Prostate gland (tissue), 2 donors: ENCODE results near the gene CUL4A. TPM values are rescaled to one million over a fixed set of nuclear protein-coding genes. Genes with fewer than 3 reads are reported as not detected.
"Not testable (repeated sequence)": the region's sequence is repeated elsewhere in the genome, so short reads cannot be mapped to it uniquely, and the experiment has no call there.

Source experiments
- DNase-seq: peaks from one replicate; pipeline ENCODE4 v3.0.0-alpha.2; 2019; ENCODE audit warnings: low spot score
- H3K27ac ChIP-seq, 2 donors: fragments of 200-600 bp; sonication (generic); 2 replicates each; pipeline ENCODE4 v1.5.1; 2017 to 2019
- H3K27me3 ChIP-seq: fragments of 200-600 bp; sonication (generic); replicated peaks from 2 replicates; pipeline ENCODE4 v1.5.1; 2019; ENCODE audit not compliant: insufficient read depth
- H3K36me3 ChIP-seq, 2 donors: fragments of 200-600 bp; sonication (generic); 1 replicate in 1 of 2; 2 replicates in 1 of 2; pipeline versions ENCODE4 v1.5.1 to v1.8.1; 2017 to 2019
- H3K4me1 ChIP-seq: fragments of 200-600 bp; sonication (generic); replicated peaks from 2 replicates; pipeline ENCODE4 v1.5.1; 2019
- H3K4me3 ChIP-seq, 2 donors: fragments of 200-600 bp; sonication (generic); 2 replicates each; pipeline ENCODE4 v1.5.1; 2017 to 2019
- H3K9me3 ChIP-seq: fragments of 200-600 bp; sonication (generic); 2 replicates; pipeline ENCODE4 v1.5.1; 2017
- POLR2A ChIP-seq: fragments of 450-650 bp; IDR thresholded peaks from one replicate; pipeline ENCODE4 v1.6.1; 2016; ENCODE audit warnings: antibody characterized with exemption, mild to moderate bottlenecking
- POLR2AphosphoS5 ChIP-seq: sonication (generic); formaldehyde crosslinking; IDR thresholded peaks from one replicate; pipeline ENCODE4 v1.6.1; 2017; ENCODE audit warnings: antibody characterized with exemption
- WGBS: methylation state at CpG from one replicate; pipeline ENCODE4 v1.1.5; 2018; 5-methylcytosine and 5-hydroxymethylcytosine counted together
- intact Hi-C: fragments of 100-400 bp; cut with DNase I; formaldehyde crosslinking; loops from one replicate; pipeline ENCODE4 v1.14.2; 2022
- total RNA-seq, 2 donors: library from RNA; depleted of rRNA; stranded (reverse); fragments of >200 nt; gene quantifications; one replicate each; pipeline ENCODE4 v1.1.0, GENCODE V29; 2016
- TF ChIP-seq, protein P1 (sequence below), 4 experiments: fragments of 200-600 bp in 2 of 4; fragments of 450-650 bp in 2 of 4; sonication (generic) in 2 of 4; IDR thresholded peaks; 1 replicate in 3 of 4; 2 replicates in 1 of 4; pipeline ENCODE4 v1.5.1; 2016 to 2019; ENCODE audit warnings: antibody characterized with exemption in 4 of 4, mild to moderate bottlenecking in 2 of 4, moderate library complexity in 2 of 4

The CUL4A gene
- total RNA-seq, 2 donors from 2014 or later: 103 to 185 TPM

GRCh38 chr13:113302986-113303385, 93.6 kb downstream of the CUL4A start:
- no peak for DNase-seq
- Histone ChIP-seq H3K27me3 (no peaks in the 10 kb centered on the region), H3K4me3 (no peak overlapping the region), H3K27ac (no peak overlapping the region), H3K36me3 (no peaks in the 10 kb centered on the region), H3K9me3 (no peaks in the 10 kb centered on the region), H3K4me1 (no peaks in the 10 kb centered on the region)
- intact Hi-C loops: no loop called here
- WGBS: 64% methylated on average over 7 of the region's 7 CpGs
- no peak for TF ChIP-seq POLR2AphosphoS5
- TF ChIP-seq, protein P1, sequence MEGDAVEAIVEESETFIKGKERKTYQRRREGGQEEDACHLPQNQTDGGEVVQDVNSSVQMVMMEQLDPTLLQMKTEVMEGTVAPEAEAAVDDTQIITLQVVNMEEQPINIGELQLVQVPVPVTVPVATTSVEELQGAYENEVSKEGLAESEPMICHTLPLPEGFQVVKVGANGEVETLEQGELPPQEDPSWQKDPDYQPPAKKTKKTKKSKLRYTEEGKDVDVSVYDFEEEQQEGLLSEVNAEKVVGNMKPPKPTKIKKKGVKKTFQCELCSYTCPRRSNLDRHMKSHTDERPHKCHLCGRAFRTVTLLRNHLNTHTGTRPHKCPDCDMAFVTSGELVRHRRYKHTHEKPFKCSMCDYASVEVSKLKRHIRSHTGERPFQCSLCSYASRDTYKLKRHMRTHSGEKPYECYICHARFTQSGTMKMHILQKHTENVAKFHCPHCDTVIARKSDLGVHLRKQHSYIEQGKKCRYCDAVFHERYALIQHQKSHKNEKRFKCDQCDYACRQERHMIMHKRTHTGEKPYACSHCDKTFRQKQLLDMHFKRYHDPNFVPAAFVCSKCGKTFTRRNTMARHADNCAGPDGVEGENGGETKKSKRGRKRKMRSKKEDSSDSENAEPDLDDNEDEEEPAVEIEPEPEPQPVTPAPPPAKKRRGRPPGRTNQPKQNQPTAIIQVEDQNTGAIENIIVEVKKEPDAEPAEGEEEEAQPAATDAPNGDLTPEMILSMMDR (IDR thresholded peaks at IDR 0.05): no peak
- TF ChIP-seq POLR2A: no peak

DNA sequence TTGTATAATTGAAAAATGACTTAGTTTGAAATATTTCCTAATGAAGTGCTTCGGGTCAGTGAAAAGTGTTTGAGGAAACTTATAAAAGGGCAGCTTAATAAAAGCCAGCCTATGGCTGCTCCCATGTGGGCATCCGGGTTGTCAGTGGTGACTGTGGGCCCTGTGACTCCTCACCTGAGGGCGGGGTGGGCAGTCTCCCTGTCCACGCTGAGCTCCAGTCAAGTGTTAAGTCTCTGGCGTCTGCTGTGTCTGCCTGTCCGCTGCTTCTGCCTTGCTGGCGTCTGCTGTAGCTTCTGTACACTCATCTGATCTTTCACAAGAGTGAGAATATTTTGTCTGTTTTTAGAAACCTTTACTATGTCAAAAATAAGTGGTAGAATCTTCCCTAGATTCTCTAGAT, 94.7 kb downstream of the CUL4A start:
- H3K4me3 ChIP-seq: no peak overlapping the region
- H3K27me3 ChIP-seq: no peaks in the 10 kb centered on the region
- no peaks in the 10 kb centered on the region for H3K4me1 ChIP-seq
- WGBS: 81% methylated on average over 7 of the region's 7 CpGs
- intact Hi-C loops: no loop called here
- H3K36me3 ChIP-seq: no peaks in the 10 kb centered on the region
- no peak for DNase-seq
- TF ChIP-seq POLR2A (no peak), POLR2AphosphoS5 (no peak)
- TF ChIP-seq, protein P1 (IDR thresholded peaks at IDR 0.05): no peak
- H3K9me3 ChIP-seq: no peaks in the 10 kb centered on the region
- H3K27ac ChIP-seq: no peak overlapping the region

GRCh38 chr13:113305208-113305607, 95.8 kb downstream of the CUL4A start:
- no peaks in the 10 kb centered on the region for H3K36me3 ChIP-seq
- H3K4me3 ChIP-seq: no peak overlapping the region
- intact Hi-C loops: no loop called here
- H3K4me1 ChIP-seq: no peaks in the 10 kb centered on the region
- H3K9me3 ChIP-seq: no peaks in the 10 kb centered on the region
- H3K27me3 ChIP-seq: no peaks in the 10 kb centered on the region
- H3K27ac ChIP-seq: no peak overlapping the region
- WGBS: 36% methylated on average over 7 of the region's 7 CpGs
- no peak for TF ChIP-seq POLR2A
- TF ChIP-seq, protein P1 (IDR thresholded peaks at IDR 0.05): no peak
- TF ChIP-seq POLR2AphosphoS5: peak; percentile 54
- peak; percentile 48 for DNase-seq

DNA sequence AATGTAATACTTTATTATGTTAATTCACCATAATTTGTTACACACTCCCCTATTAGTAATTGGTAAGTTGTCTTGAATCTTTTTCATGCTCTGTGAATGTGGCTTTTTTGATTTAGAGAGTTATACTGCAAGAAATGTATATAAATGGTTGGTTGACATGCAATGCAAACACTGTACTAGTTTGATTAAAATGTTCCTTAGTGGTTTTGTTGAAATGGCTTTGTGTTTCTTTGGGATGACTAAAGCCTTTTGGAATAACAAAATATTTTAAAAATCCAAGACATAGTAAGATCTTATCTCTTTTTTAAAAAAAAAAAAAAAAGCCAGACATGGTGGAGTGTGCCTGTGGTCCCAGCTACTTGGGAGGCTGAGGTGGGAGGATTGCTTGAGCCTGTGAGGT, 98.1 kb downstream of the CUL4A start:
- no peak overlapping the region for H3K4me3 ChIP-seq
- H3K9me3 ChIP-seq: no peaks in the 10 kb centered on the region
- H3K4me1 ChIP-seq: no peaks in the 10 kb centered on the region
- H3K36me3 ChIP-seq: peaks cover 0 to 11% of the 10 kb centered on the region in 2 donors
- no peak for DNase-seq
- H3K27ac ChIP-seq: no peak overlapping the region
- TF ChIP-seq POLR2AphosphoS5 (no peak), POLR2A (no peak)
- TF ChIP-seq, protein P1 (IDR thresholded peaks at IDR 0.05): no peak
- intact Hi-C loops: no loop called here
- no peaks in the 10 kb centered on the region for H3K27me3 ChIP-seq

DNA sequence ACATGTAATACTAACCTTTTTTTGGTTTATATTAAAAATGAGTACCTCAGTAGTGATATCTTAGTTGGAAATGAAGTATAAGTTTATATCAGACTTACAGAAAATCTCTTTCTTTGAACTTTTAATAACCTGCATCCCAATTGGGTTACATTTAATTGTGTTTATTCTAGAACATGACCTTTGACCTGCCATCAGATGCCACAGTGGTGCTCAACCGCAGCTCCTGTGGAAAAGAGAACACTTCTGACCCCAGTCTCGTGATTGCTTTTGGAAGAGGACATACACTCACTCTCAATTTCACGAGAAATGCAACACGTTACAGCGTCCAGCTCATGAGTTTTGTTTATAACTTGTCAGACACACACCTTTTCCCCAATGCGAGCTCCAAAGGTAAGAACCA, 100.1 kb downstream of the CUL4A start:
- Histone ChIP-seq H3K27me3 (no peaks in the 10 kb centered on the region), H3K9me3 (no peaks in the 10 kb centered on the region), H3K4me1 (no peaks in the 10 kb centered on the region), H3K36me3 (peaks cover 0 to 11% of the 10 kb centered on the region in 2 donors), H3K4me3 (no peak overlapping the region), H3K27ac (no peak overlapping the region)
- no peak for DNase-seq
- intact Hi-C loops: no loop called here
- WGBS: 85% methylated on average over 6 of the region's 6 CpGs
- TF ChIP-seq POLR2A (no peak), POLR2AphosphoS5 (no peak)
- TF ChIP-seq, protein P1 (IDR thresholded peaks at IDR 0.05): no peak

DNA sequence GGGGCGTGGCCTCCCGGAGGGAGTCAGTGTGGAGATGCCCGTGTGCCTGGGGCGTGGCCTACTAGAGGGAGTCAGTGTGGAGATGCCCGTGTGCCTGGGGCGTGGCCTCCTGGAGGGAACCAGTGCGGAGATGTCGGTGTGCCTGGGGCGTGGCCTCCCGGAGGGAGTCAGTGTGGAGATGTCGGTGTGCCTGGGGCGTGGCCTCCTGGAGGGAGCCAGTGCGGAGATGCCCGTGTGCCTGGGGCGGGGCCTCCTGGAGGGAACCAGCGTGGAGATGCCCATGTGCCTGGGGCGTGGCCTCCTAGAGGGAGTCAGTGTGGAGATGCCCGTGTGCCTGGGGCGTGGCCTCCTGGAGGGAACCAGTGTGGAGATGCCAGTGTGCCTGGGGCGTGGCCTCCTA, 104.7 kb downstream of the CUL4A start:
- peaks cover 0 to 11% of the 10 kb centered on the region in 2 donors for H3K36me3 ChIP-seq
- H3K4me3 ChIP-seq, intact Hi-C loops, DNase-seq, H3K4me1 ChIP-seq, H3K27me3 ChIP-seq, H3K9me3 ChIP-seq, H3K27ac ChIP-seq: not testable (repeated sequence)
- 90% methylated on average over 20 of the region's 20 CpGs for WGBS

DNA sequence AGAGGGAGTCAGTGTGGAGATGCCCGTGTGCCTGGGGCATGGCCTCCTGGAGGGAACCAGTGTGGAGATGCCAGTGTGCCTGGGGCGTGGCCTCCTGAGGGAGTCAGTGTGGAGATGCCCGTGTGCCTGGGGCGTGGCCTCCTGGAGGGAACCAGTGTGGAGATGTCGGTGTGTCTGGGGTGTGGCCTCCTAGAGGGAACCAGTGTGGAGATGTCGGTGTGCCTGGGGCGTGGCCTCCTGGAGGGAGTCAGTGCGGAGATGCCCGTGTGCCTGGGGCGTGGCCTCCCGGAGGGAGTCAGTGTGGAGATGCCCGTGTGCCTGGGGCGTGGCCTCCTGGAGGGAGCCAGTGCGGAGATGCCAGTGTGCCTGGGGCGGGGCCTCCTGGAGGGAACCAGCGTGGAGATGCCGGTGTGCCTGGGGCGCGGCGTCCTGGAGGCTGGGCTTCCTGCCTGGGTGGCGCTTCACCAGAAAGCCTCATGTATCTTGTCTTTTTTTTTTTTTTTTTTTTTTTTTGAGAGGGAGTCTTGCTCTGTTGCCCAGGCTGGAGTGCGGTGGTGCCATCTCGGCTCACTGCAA, 105.6 kb downstream of the CUL4A start:
- H3K4me3 ChIP-seq, DNase-seq, intact Hi-C loops, H3K9me3 ChIP-seq, H3K4me1 ChIP-seq, H3K27me3 ChIP-seq, H3K27ac ChIP-seq: not testable (repeated sequence)
- H3K36me3 ChIP-seq: peaks cover 0 to 16% of the 10 kb centered on the region in 2 donors
- 90% methylated on average over 23 of the region's 23 CpGs for WGBS
